ENCODE data around the gene PHF20. TPM values are rescaled to one million over a fixed set of nuclear protein-coding genes. Genes with fewer than 3 reads are reported as not detected.
"Not testable (repeated sequence)": the region's sequence is repeated elsewhere in the genome, so short reads cannot be mapped to it uniquely, and the experiment has no call there.

PHF20 gene
- total RNA-seq, 1 donor from 2014 or later = 42.2 TPM

DNA sequence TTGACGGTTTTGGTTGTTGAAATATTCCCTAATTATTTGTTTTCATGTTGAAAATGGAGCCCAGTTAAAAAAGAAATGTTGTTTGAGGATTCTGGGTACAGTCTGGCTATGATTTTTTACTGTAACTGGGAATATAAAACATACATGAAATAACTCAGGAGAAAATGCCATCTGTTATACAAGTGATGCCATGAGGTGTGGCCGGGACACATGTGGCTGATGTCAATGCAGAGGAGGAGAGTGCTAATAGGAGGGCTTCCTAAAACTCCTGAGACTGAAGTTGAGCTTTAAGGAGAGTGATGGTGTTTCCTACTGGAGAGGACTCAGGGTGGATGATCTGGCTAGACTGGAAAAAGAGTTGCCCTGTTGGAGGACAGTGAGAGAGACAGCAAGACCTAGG, 169.8 kb downstream of the PHF20 start:
- H3K4me1 Mint-ChIP-seq (ENCODE audit: low read depth) = no peaks in the 10 kb centered on the region
- H3K36me3 Mint-ChIP-seq (ENCODE audit: insufficient read depth) = peaks cover 8% of the 10 kb centered on the region
- H3K27ac Mint-ChIP-seq = no peak overlapping the region
- DNase-seq (ENCODE audit: low spot score, unreplicated experiment) = no peak
- no peak overlapping the region for H3K4me3 Mint-ChIP-seq (ENCODE audit: low read depth)
- TF ChIP-seq, protein P1, sequence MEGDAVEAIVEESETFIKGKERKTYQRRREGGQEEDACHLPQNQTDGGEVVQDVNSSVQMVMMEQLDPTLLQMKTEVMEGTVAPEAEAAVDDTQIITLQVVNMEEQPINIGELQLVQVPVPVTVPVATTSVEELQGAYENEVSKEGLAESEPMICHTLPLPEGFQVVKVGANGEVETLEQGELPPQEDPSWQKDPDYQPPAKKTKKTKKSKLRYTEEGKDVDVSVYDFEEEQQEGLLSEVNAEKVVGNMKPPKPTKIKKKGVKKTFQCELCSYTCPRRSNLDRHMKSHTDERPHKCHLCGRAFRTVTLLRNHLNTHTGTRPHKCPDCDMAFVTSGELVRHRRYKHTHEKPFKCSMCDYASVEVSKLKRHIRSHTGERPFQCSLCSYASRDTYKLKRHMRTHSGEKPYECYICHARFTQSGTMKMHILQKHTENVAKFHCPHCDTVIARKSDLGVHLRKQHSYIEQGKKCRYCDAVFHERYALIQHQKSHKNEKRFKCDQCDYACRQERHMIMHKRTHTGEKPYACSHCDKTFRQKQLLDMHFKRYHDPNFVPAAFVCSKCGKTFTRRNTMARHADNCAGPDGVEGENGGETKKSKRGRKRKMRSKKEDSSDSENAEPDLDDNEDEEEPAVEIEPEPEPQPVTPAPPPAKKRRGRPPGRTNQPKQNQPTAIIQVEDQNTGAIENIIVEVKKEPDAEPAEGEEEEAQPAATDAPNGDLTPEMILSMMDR (IDR thresholded peaks at IDR 0.05; ENCODE audit: unreplicated experiment) = no peak
- no peaks in the 10 kb centered on the region for H3K9me3 Mint-ChIP-seq (ENCODE audit: low read depth)
- H3K27me3 Mint-ChIP-seq = no peaks in the 10 kb centered on the region

DNA sequence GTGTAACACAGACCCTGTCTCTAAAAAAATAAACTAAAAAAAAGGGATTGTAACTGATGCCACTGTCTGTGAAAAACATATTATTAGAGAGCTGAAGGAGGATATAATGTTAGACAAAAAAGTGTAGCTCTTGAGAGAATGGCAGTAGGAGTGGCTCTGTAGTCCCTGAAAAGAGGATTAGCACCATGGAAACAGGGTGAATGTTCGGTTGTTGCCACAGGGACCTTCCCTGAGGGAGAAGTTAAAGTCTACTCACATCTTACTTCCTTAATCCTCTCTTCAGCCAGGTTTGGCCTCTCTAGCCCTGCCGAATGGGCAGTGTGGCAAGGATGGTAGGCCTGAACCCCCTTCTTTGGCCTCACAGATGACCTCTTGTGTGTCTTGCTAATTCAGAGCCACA, 170.4 kb downstream of the PHF20 start:
- Mint-ChIP-seq H3K4me1 (ENCODE audit: low read depth) (no peaks in the 10 kb centered on the region), H3K27ac (no peak overlapping the region), H3K27me3 (no peaks in the 10 kb centered on the region), H3K36me3 (ENCODE audit: insufficient read depth) (peaks cover 6% of the 10 kb centered on the region), H3K9me3 (ENCODE audit: low read depth) (no peaks in the 10 kb centered on the region), H3K4me3 (ENCODE audit: low read depth) (no peak overlapping the region)
- no peak for DNase-seq (ENCODE audit: low spot score, unreplicated experiment)
- TF ChIP-seq, protein P1 (IDR thresholded peaks at IDR 0.05; ENCODE audit: unreplicated experiment) = no peak

DNA sequence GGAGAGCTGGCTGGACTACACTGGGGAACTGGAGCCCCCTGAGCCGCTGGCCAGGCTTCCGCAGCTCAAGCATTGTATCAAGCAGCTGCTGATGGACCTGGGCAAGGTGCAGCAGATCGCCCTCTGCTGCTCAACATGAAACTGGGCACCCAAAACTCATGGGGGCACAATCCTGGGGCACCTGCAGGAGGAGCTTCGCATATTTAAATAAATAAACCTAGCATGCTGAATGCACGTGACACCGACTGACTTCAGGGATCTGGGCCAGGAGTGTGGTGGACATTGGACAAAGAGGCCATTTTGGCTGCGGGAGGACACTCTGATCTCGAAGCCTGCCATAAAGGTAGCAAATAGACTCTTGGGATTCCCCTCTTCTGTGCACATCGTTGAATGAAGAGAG, 175.7 kb downstream of the PHF20 start:
- no peaks in the 10 kb centered on the region for H3K27me3 Mint-ChIP-seq
- no peak for DNase-seq (ENCODE audit: low spot score, unreplicated experiment)
- peaks cover 3% of the 10 kb centered on the region for H3K4me1 Mint-ChIP-seq (ENCODE audit: low read depth)
- no peak overlapping the region for H3K4me3 Mint-ChIP-seq (ENCODE audit: low read depth)
- TF ChIP-seq, protein P1 (IDR thresholded peaks at IDR 0.05; ENCODE audit: unreplicated experiment) = peak; percentile 41
- no peaks in the 10 kb centered on the region for H3K9me3 Mint-ChIP-seq (ENCODE audit: low read depth)
- no peak overlapping the region for H3K27ac Mint-ChIP-seq
- peaks cover under 1% of the 10 kb centered on the region for H3K36me3 Mint-ChIP-seq (ENCODE audit: insufficient read depth)

DNA sequence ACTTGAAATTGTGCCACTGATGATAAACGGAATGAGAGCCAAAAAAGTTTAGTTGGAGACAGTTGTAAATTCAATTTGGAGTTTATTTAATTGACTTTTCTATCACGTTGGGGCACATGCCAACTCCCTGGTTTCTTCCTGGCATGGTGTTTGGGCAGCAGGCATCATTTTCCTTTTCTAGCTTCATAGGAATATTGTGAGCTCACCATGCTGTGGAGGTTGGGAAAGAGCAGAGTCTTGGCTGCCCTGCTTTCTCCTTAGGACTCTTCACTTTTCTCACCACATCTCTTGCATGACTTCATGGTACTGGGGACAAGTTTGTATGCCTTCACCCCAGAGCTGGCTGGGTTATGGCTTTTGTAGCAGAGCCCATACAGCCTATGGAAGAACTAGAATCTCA, 176.1 kb downstream of the PHF20 start:
- Mint-ChIP-seq H3K9me3 (ENCODE audit: low read depth) (no peaks in the 10 kb centered on the region), H3K4me3 (ENCODE audit: low read depth) (no peak overlapping the region), H3K27ac (peak overlapping the region; percentile 11), H3K36me3 (ENCODE audit: insufficient read depth) (peaks cover 1% of the 10 kb centered on the region), H3K27me3 (no peaks in the 10 kb centered on the region), H3K4me1 (ENCODE audit: low read depth) (peaks cover 8% of the 10 kb centered on the region)
- no peak for DNase-seq (ENCODE audit: low spot score, unreplicated experiment)
- TF ChIP-seq, protein P1 (IDR thresholded peaks at IDR 0.05; ENCODE audit: unreplicated experiment) = no peak

DNA sequence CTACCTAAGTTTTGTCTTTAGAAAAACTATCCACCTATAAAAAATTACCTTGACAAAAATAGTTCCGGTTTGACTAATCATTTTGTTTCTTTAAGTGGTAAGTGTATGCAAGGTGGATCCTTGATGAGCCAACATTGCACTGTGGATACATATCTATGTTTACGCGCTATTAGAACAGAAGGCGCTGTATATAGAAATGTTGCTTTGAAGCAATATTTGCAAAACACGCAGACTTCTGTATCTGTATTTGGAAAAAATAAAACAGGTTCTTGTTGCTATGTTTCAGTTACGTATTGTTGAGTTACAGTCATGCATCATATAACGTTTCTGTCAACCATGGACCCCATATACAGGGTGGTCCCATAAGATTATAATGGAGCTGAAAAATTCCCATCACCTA, 178.3 kb downstream of the PHF20 start:
- Mint-ChIP-seq H3K4me3 (ENCODE audit: low read depth) (no peak overlapping the region), H3K36me3 (ENCODE audit: insufficient read depth) (peaks cover 1% of the 10 kb centered on the region), H3K9me3 (ENCODE audit: low read depth) (no peaks in the 10 kb centered on the region), H3K4me1 (ENCODE audit: low read depth) (peaks cover 10% of the 10 kb centered on the region), H3K27ac (no peak overlapping the region), H3K27me3 (no peaks in the 10 kb centered on the region)
- DNase-seq (ENCODE audit: low spot score, unreplicated experiment) = no peak
- TF ChIP-seq, protein P1 (IDR thresholded peaks at IDR 0.05; ENCODE audit: unreplicated experiment) = no peak

DNA sequence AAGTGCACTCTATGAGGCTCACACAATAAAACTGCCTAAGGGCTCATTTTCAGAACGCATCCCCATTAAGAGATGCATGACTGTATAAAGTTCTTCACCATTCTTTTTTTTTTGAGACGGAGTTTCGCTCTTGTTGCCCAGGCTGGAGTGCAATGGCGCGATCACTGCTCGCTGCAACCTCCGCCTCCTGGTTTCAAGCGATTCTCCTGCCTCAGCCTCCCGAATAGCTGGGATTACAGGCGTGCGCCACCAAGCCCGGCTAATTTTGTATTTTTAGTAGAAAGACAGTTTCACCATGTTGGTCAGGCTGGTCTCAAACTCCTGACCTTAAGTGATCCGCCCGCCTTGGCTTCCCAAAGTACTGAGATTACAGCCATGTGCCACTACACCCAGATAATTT, 180.3 kb downstream of the PHF20 start:
- peak overlapping the region; percentile 98 for H3K27ac Mint-ChIP-seq
- peak overlapping the region; percentile 99 for H3K4me3 Mint-ChIP-seq (ENCODE audit: low read depth)
- H3K36me3 Mint-ChIP-seq (ENCODE audit: insufficient read depth); H3K27me3 Mint-ChIP-seq; DNase-seq (ENCODE audit: low spot score, unreplicated experiment); H3K9me3 Mint-ChIP-seq (ENCODE audit: low read depth): not testable (repeated sequence)
- peaks cover 10% of the 10 kb centered on the region for H3K4me1 Mint-ChIP-seq (ENCODE audit: low read depth)
